ENCODE data around the gene NTN1.

GRCh38 chr17:9109933-9110332, 88.6 kb downstream of the NTN1 start:
- TF ChIP-seq CTCF (IDR thresholded peaks at IDR 0.05) (no peak), POLR2A (IDR thresholded peaks at IDR 0.05) (no peak)

Measured in adrenal gland (tissue), 5 donors.